MCF 10A (cell line): ENCODE measurements around the gene PIMREG. TPM values are rescaled to one million over a fixed set of nuclear protein-coding genes. Genes with fewer than 3 reads are reported as not detected.

Experiments used
- BruUV-seq: library from RNA; stranded (reverse); fragments of 400-500 nt; replicated peaks from 2 replicates; lab custom pipeline; 2021; lab: Mats Ljungman, UMichigan
- CTCF ChIA-PET: fragments of 300-600 bp; sonication (Branson Sonifier 250); formaldehyde crosslinking; extraction: SDS; loops from one replicate; lab custom pipeline; 2021; ENCODE audit warnings: antibody characterized with exemption, inconsistent platforms; lab: Yijun Ruan, JAX
- POLR2A ChIA-PET: fragments of 300-600, 350-650 bp; sonication (Branson Sonifier 250); formaldehyde crosslinking; extraction: SDS; loops from one replicate; lab custom pipeline; 2020; ENCODE audit warnings: antibody characterized with exemption, inconsistent platforms; lab: Yijun Ruan, JAX
- DNase-seq: peaks from one replicate; pipeline ENCODE4 v3.0.0-alpha.2; 2018; ENCODE audit not compliant: unreplicated experiment
- H3K27ac Mint-ChIP-seq: one replicate; pipeline ENCODE4 v1.8.0; 2022; ENCODE audit warnings: mild to moderate bottlenecking, low read depth, mixed read lengths; ENCODE audit not compliant: unreplicated experiment
- H3K27me3 Mint-ChIP-seq: one replicate; pipeline ENCODE4 v1.8.0; 2022; ENCODE audit warnings: mixed read lengths; ENCODE audit not compliant: insufficient read depth, unreplicated experiment
- H3K36me3 Mint-ChIP-seq: one replicate; pipeline ENCODE4 v1.8.0; 2022; ENCODE audit warnings: mild to moderate bottlenecking, moderate library complexity, mixed read lengths; ENCODE audit not compliant: insufficient read depth, unreplicated experiment
- H3K4me1 Mint-ChIP-seq: one replicate; pipeline ENCODE4 v1.8.0; 2022; ENCODE audit warnings: mixed read lengths; ENCODE audit not compliant: insufficient read depth, unreplicated experiment
- H3K4me3 Mint-ChIP-seq: one replicate; pipeline ENCODE4 v1.8.0; 2022; ENCODE audit warnings: mild to moderate bottlenecking, moderate library complexity, mixed read lengths; ENCODE audit not compliant: unreplicated experiment
- H3K9me3 Mint-ChIP-seq: one replicate; pipeline ENCODE4 v1.8.0; 2022; ENCODE audit warnings: mixed read lengths; ENCODE audit not compliant: unreplicated experiment
- intact Hi-C: fragments of 100-400 bp; cut with micrococcal nuclease; formaldehyde crosslinking; loops from 2 replicates; pipeline ENCODE4 v1.14.1; 2022
- total RNA-seq: library from RNA; stranded (reverse); gene quantifications from 2 replicates; pipeline ENCODE4 v1.2.3, GENCODE V29; 2022
- TF ChIP-seq, protein P1 (sequence below): fragments of 200-600 bp; IDR thresholded peaks from one replicate; pipeline ENCODE4 v1.8.0; 2022; ENCODE audit warnings: antibody characterized with exemption, mild to moderate bottlenecking; ENCODE audit not compliant: unreplicated experiment

The PIMREG gene
- total RNA-seq, 1 experiment from 2014 or later, result 21.7 TPM

DNA sequence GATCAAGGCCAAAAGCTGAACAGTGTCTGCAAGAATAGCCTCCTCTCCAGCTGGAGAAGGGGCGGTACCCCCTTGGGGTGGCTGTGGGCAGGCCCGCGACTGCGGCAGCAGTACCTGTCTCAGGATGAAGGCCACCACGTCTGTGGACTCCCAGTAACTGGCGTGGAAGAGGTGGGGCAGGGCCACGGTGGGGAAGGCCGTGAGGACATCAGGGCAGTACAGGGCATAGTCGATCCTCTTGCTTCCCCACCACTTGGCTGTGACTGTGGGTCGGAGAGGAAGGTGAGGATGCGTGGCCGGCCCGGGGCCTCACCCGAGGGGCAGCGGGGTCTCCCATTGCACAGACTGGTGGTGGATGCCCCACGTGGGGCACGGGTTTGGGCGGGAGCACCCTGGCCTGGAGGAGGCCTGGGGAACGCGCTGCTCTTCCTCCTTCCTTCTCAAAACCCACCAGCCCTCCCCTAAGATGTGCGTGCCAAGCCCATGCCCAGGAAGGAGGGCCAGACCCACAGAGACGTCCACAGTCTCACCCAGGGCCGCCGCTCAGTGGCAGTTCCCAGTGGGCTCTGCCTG lies 26.0 kb downstream of the PIMREG start:
- Mint-ChIP-seq H3K4me1 (peaks cover 19% of the 10 kb centered on the region), H3K36me3 (peaks cover 20% of the 10 kb centered on the region), H3K27ac (no peak overlapping the region), H3K4me3 (no peak overlapping the region), H3K9me3 (no peaks in the 10 kb centered on the region), H3K27me3 (no peaks in the 10 kb centered on the region)
- BruUV-seq, result no TSS peak
- intact Hi-C loops, result loop anchor here (5.0 kb wide), 1 partner anchor 107 kb away; no protein-coding TSS in a partner anchor
- CTCF ChIA-PET, result interaction anchor here (0.7 to 3.5 kb wide), 2 partner anchors 84 to 1434 kb away, joined by 3 to 30 read pairs; no protein-coding TSS in a partner anchor
- no peak for DNase-seq
- TF ChIP-seq, protein P1, sequence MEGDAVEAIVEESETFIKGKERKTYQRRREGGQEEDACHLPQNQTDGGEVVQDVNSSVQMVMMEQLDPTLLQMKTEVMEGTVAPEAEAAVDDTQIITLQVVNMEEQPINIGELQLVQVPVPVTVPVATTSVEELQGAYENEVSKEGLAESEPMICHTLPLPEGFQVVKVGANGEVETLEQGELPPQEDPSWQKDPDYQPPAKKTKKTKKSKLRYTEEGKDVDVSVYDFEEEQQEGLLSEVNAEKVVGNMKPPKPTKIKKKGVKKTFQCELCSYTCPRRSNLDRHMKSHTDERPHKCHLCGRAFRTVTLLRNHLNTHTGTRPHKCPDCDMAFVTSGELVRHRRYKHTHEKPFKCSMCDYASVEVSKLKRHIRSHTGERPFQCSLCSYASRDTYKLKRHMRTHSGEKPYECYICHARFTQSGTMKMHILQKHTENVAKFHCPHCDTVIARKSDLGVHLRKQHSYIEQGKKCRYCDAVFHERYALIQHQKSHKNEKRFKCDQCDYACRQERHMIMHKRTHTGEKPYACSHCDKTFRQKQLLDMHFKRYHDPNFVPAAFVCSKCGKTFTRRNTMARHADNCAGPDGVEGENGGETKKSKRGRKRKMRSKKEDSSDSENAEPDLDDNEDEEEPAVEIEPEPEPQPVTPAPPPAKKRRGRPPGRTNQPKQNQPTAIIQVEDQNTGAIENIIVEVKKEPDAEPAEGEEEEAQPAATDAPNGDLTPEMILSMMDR, result no peak
- POLR2A ChIA-PET, result interaction anchor here (1.0 to 4.3 kb wide), 3 partner anchors 107 to 171 kb away, joined by 3 to 33 read pairs (median 4); partner anchors contain the start of genes KIAA0753 and TXNDC17

DNA sequence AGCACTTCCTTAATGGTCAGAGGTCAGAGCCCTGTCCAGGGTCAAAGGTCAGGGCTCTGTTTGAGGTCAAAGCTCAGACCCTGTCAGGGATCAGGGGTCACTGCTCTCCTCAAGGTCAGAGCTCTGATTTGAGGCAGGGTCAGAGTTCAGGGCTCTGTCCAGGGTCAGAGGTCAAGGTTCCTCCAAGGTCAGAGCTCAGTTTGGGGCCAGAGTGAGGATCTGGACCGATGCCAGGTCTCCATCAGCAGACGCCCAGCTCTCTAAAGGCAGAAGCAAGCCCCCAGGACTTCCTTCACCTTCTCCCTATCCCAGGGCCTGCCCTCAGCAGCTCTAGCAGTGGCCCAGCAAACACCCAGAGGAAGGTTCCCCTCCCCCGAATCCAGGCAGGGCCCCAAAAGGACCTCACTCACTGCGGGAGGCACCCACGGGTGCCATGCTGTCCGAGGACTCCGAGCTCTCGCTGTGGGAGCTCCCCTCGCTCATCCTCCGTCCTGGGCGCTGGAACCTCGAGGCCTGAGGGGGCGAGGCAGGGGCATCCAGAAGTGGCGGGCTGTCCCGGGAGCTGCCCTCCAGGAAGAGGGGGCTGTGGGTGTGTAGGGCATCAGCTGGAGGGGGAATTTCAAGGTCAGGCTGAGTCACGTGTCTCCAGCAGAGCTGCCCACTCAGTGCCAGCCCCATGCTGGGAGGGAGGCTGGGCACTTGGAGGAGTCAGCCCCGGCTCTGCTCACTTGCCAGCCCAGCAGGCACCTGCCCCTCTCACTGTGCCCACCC lies 26.7 kb downstream of the PIMREG start:
- no peak for DNase-seq
- POLR2A ChIA-PET, result interaction anchor here (1.0 to 4.3 kb wide), 7 partner anchors 81 to 170 kb away, joined by 3 to 33 read pairs (median 6); partner anchors contain the start of genes KIAA0753 and TXNDC17
- TF ChIP-seq, protein P1, result no peak
- no peak overlapping the region for H3K4me3 Mint-ChIP-seq
- H3K27ac Mint-ChIP-seq, result no peak overlapping the region
- no peaks in the 10 kb centered on the region for H3K9me3 Mint-ChIP-seq
- CTCF ChIA-PET, result interaction anchor here (0.6 to 3.5 kb wide), 14 partner anchors 10 to 878 kb away, joined by 3 to 30 read pairs (median 6); no protein-coding TSS in a partner anchor
- BruUV-seq, result no TSS peak
- H3K4me1 Mint-ChIP-seq, result peaks cover 19% of the 10 kb centered on the region
- intact Hi-C loops, result loop anchor here (1.0 to 5.0 kb wide), 4 partner anchors 52 to 169 kb away; partner anchors contain the start of gene KIAA0753
- H3K27me3 Mint-ChIP-seq, result no peaks in the 10 kb centered on the region
- H3K36me3 Mint-ChIP-seq, result peaks cover 23% of the 10 kb centered on the region

DNA sequence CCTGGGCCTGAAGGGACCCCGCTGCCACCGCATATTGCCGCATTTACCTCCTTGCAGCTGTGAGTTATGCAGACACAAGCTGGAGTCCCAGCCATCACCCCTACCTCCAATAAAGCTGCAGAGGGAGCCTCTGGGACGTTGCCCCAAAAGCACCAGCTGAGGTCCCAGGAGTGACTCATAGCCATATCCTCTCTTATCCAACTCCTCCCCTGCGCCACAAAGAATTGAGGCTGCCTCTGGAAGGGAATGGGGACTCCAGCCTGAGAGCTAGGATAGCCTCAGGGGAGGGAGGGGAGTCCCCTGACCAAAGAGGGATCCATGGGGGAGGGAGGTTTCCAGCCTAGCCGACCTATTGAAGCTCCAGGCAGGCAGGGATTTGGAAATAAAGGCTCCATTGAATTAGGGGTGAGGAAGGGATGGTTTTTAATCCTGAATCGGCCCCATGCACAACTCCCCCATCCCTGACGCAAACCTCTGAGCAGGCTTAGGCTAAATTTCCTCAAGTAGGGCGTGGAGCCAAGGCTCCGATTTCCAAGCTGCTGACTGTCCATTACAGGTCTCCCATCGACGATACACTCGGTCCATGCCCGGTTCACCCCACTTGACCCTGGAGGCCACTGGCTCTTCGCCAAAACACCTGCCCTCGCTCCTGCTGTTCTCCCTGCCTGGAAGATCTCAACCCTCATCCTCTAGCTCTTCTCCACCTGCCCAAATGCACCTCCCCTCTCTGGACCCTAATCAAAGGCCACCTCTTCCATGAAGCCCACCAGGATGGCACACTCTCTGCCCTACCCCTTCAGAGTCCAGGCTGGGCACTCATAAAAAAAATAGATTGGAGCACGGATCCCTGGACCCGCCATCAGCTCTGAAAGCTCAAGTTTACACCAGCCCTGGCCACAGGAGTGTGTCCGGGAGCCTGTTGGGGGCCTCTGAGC lies 27.5 kb downstream of the PIMREG start:
- peak; percentile 94 for DNase-seq
- no peaks in the 10 kb centered on the region for H3K9me3 Mint-ChIP-seq
- peak overlapping the region; percentile 7 for H3K4me3 Mint-ChIP-seq
- no peak overlapping the region for H3K27ac Mint-ChIP-seq
- H3K27me3 Mint-ChIP-seq, result no peaks in the 10 kb centered on the region
- ChIA-PET CTCF (interaction anchor here (0.6 to 3.5 kb wide), 25 partner anchors 9 to 324 kb away, joined by 3 to 30 read pairs (median 4); partner anchors contain the start of gene AIPL1), POLR2A (interaction anchor here (0.6 to 4.3 kb wide), 12 partner anchors 25 to 179 kb away, joined by 3 to 33 read pairs (median 6); partner anchors contain the start of genes C17orf100, KIAA0753, MED31 and TXNDC17)
- intact Hi-C loops, result loop anchor here (1.0 to 5.0 kb wide), 5 partner anchors 52 to 177 kb away; partner anchors contain the start of gene KIAA0753
- H3K36me3 Mint-ChIP-seq, result peaks cover 29% of the 10 kb centered on the region
- peaks cover 19% of the 10 kb centered on the region for H3K4me1 Mint-ChIP-seq
- no TSS peak for BruUV-seq
- TF ChIP-seq, protein P1, result peak; percentile 25
